SK-N-SH (cell line): ENCODE results near the gene RNF217. TPM values are rescaled to one million over a fixed set of nuclear protein-coding genes. Genes with fewer than 3 reads are reported as not detected.

Experiments used
- CTCF ChIA-PET: fragments of 300-600, 350-600 bp; formaldehyde crosslinking; extraction: SDS; loops from one replicate; lab custom pipeline; 2021; lab: Yijun Ruan, JAX
- POLR2A ChIA-PET: fragments of 350-600 bp; sonication (Branson Sonifier 250); formaldehyde crosslinking; extraction: SDS; loops from one replicate; lab custom pipeline; 2020; ENCODE audit warnings: antibody characterized with exemption, inconsistent platforms; lab: Yijun Ruan, JAX
- DNase-seq: peaks from one replicate; pipeline ENCODE4 v3.0.0; 2012
- H2AFZ ChIP-seq: fragments of 200-600 bp; sonication (generic); 2 replicates; pipeline ENCODE4 v1.8.1; 2016; ENCODE audit warnings: antibody characterized with exemption, mild to moderate bottlenecking, low read depth
- H3F3A ChIP-seq: fragments of 200-600 bp; sonication (generic); replicated peaks from 2 replicates; pipeline ENCODE3; 2016; ENCODE audit warnings: antibody characterized with exemption, mild to moderate bottlenecking; ENCODE audit not compliant: insufficient read depth
- H3K27ac ChIP-seq, 2 experiments: fragments of 200-500 bp in 1 of 2; fragments of 200-600 bp in 1 of 2; sonication (Bioruptor generic) in 1 of 2; sonication (generic), shearing (Covaris generic) in 1 of 2; 2 replicates each; pipeline versions ENCODE4 v1.5.1 to v1.6.1; 2014 to 2016; ENCODE audit warnings: low read depth in 2 of 2, inconsistent platforms in 1 of 2, low read length in 1 of 2, mild to moderate bottlenecking in 1 of 2, mixed read lengths in 1 of 2
- H3K27me3 ChIP-seq: fragments of 200-600 bp; sonication (generic), shearing (Covaris generic); 2 replicates; pipeline ENCODE4 v1.6.1; 2016; ENCODE audit warnings: mixed run types; ENCODE audit not compliant: insufficient read depth
- H3K36me3 ChIP-seq, 2 experiments: fragments of 200-500 bp in 1 of 2; fragments of 200-600 bp in 1 of 2; sonication (Bioruptor generic) in 1 of 2; sonication (generic) in 1 of 2; replicated peaks in 1 of 2; 2 replicates each; pipeline versions ENCODE3 to v1.5.1; 2014 to 2016; ENCODE audit warnings: low read length in 1 of 2, mild to moderate bottlenecking in 1 of 2; ENCODE audit not compliant: insufficient read depth in 2 of 2, control insufficient read depth in 1 of 2
- H3K4me1 ChIP-seq, 2 experiments: fragments of 200-500 bp in 1 of 2; fragments of 200-600 bp in 1 of 2; sonication (Bioruptor generic) in 1 of 2; sonication (generic), shearing (Covaris generic) in 1 of 2; 2 replicates each; pipeline versions ENCODE4 v1.5.1 to v1.6.1; 2014 to 2016; ENCODE audit warnings: low read depth in 1 of 2, low read length in 1 of 2, mixed run types in 1 of 2; ENCODE audit not compliant: insufficient read depth in 2 of 2, control insufficient read depth in 1 of 2
- H3K4me2 ChIP-seq: fragments of 200-600 bp; sonication (generic), shearing (Covaris generic); 2 replicates; pipeline ENCODE4 v1.6.1; 2017; ENCODE audit warnings: mixed run types
- H3K4me3 ChIP-seq, 2 experiments: fragments of 200-500 bp in 1 of 2; fragments of 200-600 bp in 1 of 2; sonication (Bioruptor generic) in 1 of 2; sonication (generic), shearing (Covaris generic) in 1 of 2; 2 replicates each; pipeline versions ENCODE4 v1.5.1 to v1.8.1; 2014 to 2016; ENCODE audit warnings: low read depth in 2 of 2, inconsistent platforms in 1 of 2, low read length in 1 of 2, mild to moderate bottlenecking in 1 of 2, mixed read lengths in 1 of 2, moderate library complexity in 1 of 2
- H3K79me2 ChIP-seq: fragments of 200-600 bp; sonication (generic); 2 replicates; pipeline ENCODE4 v1.8.1; 2017; ENCODE audit warnings: mild to moderate bottlenecking; ENCODE audit not compliant: insufficient read depth
- H3K9ac ChIP-seq: fragments of 200-600 bp; sonication (generic); 2 replicates; pipeline ENCODE4 v1.6.1; 2017; ENCODE audit warnings: mixed run types
- H3K9me2 ChIP-seq: fragments of 200-600 bp; sonication (generic); 2 replicates; pipeline ENCODE4 v1.6.1; 2017; ENCODE audit warnings: mixed run types
- H3K9me3 ChIP-seq: fragments of 200-600 bp; sonication (generic); 2 replicates; pipeline ENCODE4 v1.6.1; 2017; ENCODE audit warnings: mixed run types, mild to moderate bottlenecking, moderate library complexity
- H4K20me1 ChIP-seq: fragments of 200-600 bp; sonication (generic); 2 replicates; pipeline ENCODE4 v1.6.1; 2017; ENCODE audit warnings: mild to moderate bottlenecking, mixed run types; ENCODE audit not compliant: insufficient read depth
- CTCF ChIP-seq: fragments of 200-600 bp; sonication (generic); IDR thresholded peaks from 2 replicates; pipeline ENCODE4 v1.6.1; 2017; ENCODE audit warnings: antibody characterized with exemption, mild to moderate bottlenecking, moderate library complexity
- ELF1 ChIP-seq: IDR thresholded peaks from 2 replicates; pipeline ENCODE4 v1.4.0; 2012
- EZH2phosphoT487 ChIP-seq: fragments of 200-600 bp; sonication (generic); IDR thresholded peaks from 2 replicates; pipeline ENCODE4 v1.6.1; 2017; ENCODE audit warnings: low read depth, mixed run types, mild to moderate bottlenecking, antibody characterized with exemption, moderate library complexity, borderline replicate concordance
- GABPA ChIP-seq: IDR thresholded peaks from 2 replicates; pipeline ENCODE4 v1.4.0; 2012; ENCODE audit warnings: low read depth, mild to moderate bottlenecking
- JUND ChIP-seq: IDR thresholded peaks from 2 replicates; pipeline ENCODE4 v1.4.0; 2012
- RFX5 ChIP-seq: IDR thresholded peaks from 2 replicates; pipeline ENCODE4 v1.6.1; 2012; ENCODE audit warnings: mild to moderate bottlenecking, improper control_type of control experiment, low read length
- RXRA ChIP-seq: IDR thresholded peaks from 2 replicates; pipeline ENCODE4 v1.4.0; 2012; ENCODE audit warnings: low read depth, mild to moderate bottlenecking, borderline replicate concordance
- SIN3A ChIP-seq: IDR thresholded peaks from 2 replicates; pipeline ENCODE4 v1.6.1; 2012; ENCODE audit warnings: low read depth, mild to moderate bottlenecking, low read length, moderate library complexity, borderline replicate concordance
- SMC3 ChIP-seq: IDR thresholded peaks from 2 replicates; pipeline ENCODE4 v1.6.1; 2012; ENCODE audit warnings: low read depth, low read length, improper control_type of control experiment
- USF2 ChIP-seq: fragments of 150-350 bp; IDR thresholded peaks from 2 replicates; pipeline ENCODE4 v1.6.1; 2017; ENCODE audit warnings: antibody characterized with exemption, low read length, low read depth, borderline replicate concordance
- ZBTB33 ChIP-seq: IDR thresholded peaks from 2 replicates; pipeline ENCODE4 v1.4.0; 2012; ENCODE audit warnings: low read depth, borderline replicate concordance
- WGBS: methylation state at CpG from one replicate; pipeline ENCODE4 v1.1.6; 2017; ENCODE audit warnings: low lambda C conversion rate; 5-methylcytosine and 5-hydroxymethylcytosine counted together
- polyA plus RNA-seq, 3 experiments: library from polyadenylated mRNA; depleted of rRNA; stranded (reverse); fragments of >200 nt; gene quantifications; 2 replicates each; pipeline ENCODE4 v1.2.3, GENCODE V29; 2012

RNF217 gene
- polyA plus RNA-seq, 1 of the 3 experiments (the other 2 are of a cell fraction): 0.28 TPM

- TF ChIP-seq EZH2phosphoT487 (no peak), SMC3 (no peak), SIN3A (no peak), CTCF (no peak), ZBTB33 (no peak), GABPA (no peak), JUND (no peak), RFX5 (no peak), ELF1 (no peak), RXRA (no peak)
Observed at GRCh38 chr6:125063307-125063706, 101.1 kb downstream of the RNF217 start (continued).

- no peaks in the 10 kb centered on the region for H4K20me1 ChIP-seq
- H3K9ac ChIP-seq: no peak overlapping the region
- H3K4me3 ChIP-seq: no peak overlapping the region
- ChIA-PET CTCF (no interaction called here), POLR2A (no interaction called here)
- no peaks in the 10 kb centered on the region for H3K36me3 ChIP-seq
- H3K79me2 ChIP-seq: no peaks in the 10 kb centered on the region
- TF ChIP-seq EZH2phosphoT487: no peak
- TF ChIP-seq USF2: no peak
- H3K9me2 ChIP-seq: no peaks in the 10 kb centered on the region
- H3K27ac ChIP-seq: no peak overlapping the region
- no peak overlapping the region for H2AFZ ChIP-seq
- H3K4me2 ChIP-seq: no peak overlapping the region
- DNase-seq: no peak
- no peaks in the 10 kb centered on the region for H3K9me3 ChIP-seq
- 18% methylated on average over 6 of the region's 6 CpGs for WGBS
- no peaks in the 10 kb centered on the region for H3K27me3 ChIP-seq
- H3F3A ChIP-seq: no peaks in the 10 kb centered on the region
- H3K4me1 ChIP-seq: no peaks in the 10 kb centered on the region
Observed at GRCh38 chr6:125066140-125066539, 103.9 kb downstream of the RNF217 start.
